HepG2 (cell line): ENCODE data around the gene RHOC. TPM values are rescaled to one million over a fixed set of nuclear protein-coding genes. Genes with fewer than 3 reads are reported as not detected.
A peak's percentile ranks its signal among the peaks of the same experiment; 100 is the strongest.

ENCODE experiments used
- ADNP ChIP-seq: sonication (generic); formaldehyde crosslinking; IDR thresholded peaks from 2 replicates; pipeline ENCODE4 v1.4.0; 2020; ENCODE audit warnings: missing genetic modification reagents
- FOXC1 ChIP-seq: sonication (generic); formaldehyde crosslinking; IDR thresholded peaks from 2 replicates; pipeline ENCODE4 v1.8.0; 2022; ENCODE audit warnings: mild to moderate bottlenecking, missing genetic modification reagents, borderline replicate concordance
- FOXK1 ChIP-seq: sonication (generic); formaldehyde crosslinking; IDR thresholded peaks from 2 replicates; pipeline ENCODE4 v1.4.0; 2020; ENCODE audit warnings: low read depth, missing genetic modification reagents, borderline replicate concordance
- GABPB1 ChIP-seq: IDR thresholded peaks from 2 replicates; pipeline ENCODE4 v1.6.1; 2016; ENCODE audit warnings: mild to moderate bottlenecking, missing genetic modification reagents, moderate library complexity, missing compliant biosample characterization
- MYC ChIP-seq: sonication (generic); formaldehyde crosslinking; IDR thresholded peaks from 2 replicates; pipeline ENCODE4 v1.9.0; 2021; ENCODE audit warnings: missing genetic modification reagents, borderline replicate concordance
- NCOA1 ChIP-seq: sonication (generic); formaldehyde crosslinking; IDR thresholded peaks from 2 replicates; pipeline ENCODE4 v1.9.0; 2021; ENCODE audit warnings: missing genetic modification reagents
- RCOR2 ChIP-seq: IDR thresholded peaks from 2 replicates; pipeline ENCODE4 v1.6.1; 2016; ENCODE audit warnings: missing biosample characterization, missing genetic modification reagents
- SP5 ChIP-seq: IDR thresholded peaks from 2 replicates; pipeline ENCODE4 v1.6.1; 2016; ENCODE audit warnings: low read depth, borderline replicate concordance
- TAF15 ChIP-seq: fragments of 200-400 bp; formaldehyde crosslinking; IDR thresholded peaks from one replicate; pipeline ENCODE4 v1.6.1; 2018; ENCODE audit warnings: mild to moderate bottlenecking, low read depth, low read length; ENCODE audit not compliant: poor library complexity, severe bottlenecking
- ZSCAN30 ChIP-seq: sonication (generic); formaldehyde crosslinking; IDR thresholded peaks from 2 replicates; pipeline ENCODE4 v1.5.0; 2020; ENCODE audit warnings: mild to moderate bottlenecking, missing genetic modification reagents
- polyA plus RNA-seq, 8 experiments: library from polyadenylated mRNA; depleted of rRNA in 3 of 8; stranded (reverse) in 7 of 8; unstranded in 1 of 8; fragments of >200 nt; fragmentation: Illumina TruSeq in 4 of 8; extraction: Trizol in 4 of 8; gene quantifications; 2 replicates each; pipeline versions ENCODE4 v1.2.1 to v1.2.3, GENCODE V29; 2011 to 2016; ENCODE audit warnings: low read depth in 4 of 8, missing spikeins in 1 of 8, mixed read lengths in 1 of 8; ENCODE audit not compliant: insufficient read depth in 1 of 8
- total RNA-seq, 5 experiments: library from RNA; depleted of rRNA; stranded (reverse); fragments of >200 nt; fragmentation: Illumina TruSeq; extraction: Trizol; gene quantifications; 2 replicates each; pipeline ENCODE4 v1.2.3, GENCODE V29; 2016; ENCODE audit warnings: low read depth in 1 of 5
- TF ChIP-seq, protein P1 (sequence below): sonication (generic); formaldehyde crosslinking; IDR thresholded peaks from 2 replicates; pipeline ENCODE4 v1.5.1; 2020; ENCODE audit warnings: missing genetic modification reagents, mild to moderate bottlenecking, borderline replicate concordance
- TF ChIP-seq, protein P2 (sequence below): sonication (generic); formaldehyde crosslinking; IDR thresholded peaks from 2 replicates; pipeline ENCODE4 v1.5.0; 2020; ENCODE audit warnings: mild to moderate bottlenecking, missing genetic modification reagents, borderline replicate concordance
- TF ChIP-seq, protein P3 (sequence below): IDR thresholded peaks from 2 replicates; pipeline ENCODE4 v1.6.1; 2012; ENCODE audit warnings: inconsistent platforms
- TF ChIP-seq, protein P4 (sequence below): sonication (generic); formaldehyde crosslinking; IDR thresholded peaks from 2 replicates; pipeline ENCODE4 v1.4.0; 2020; ENCODE audit warnings: missing genetic modification reagents
- TF ChIP-seq, protein P5 (sequence below): sonication (generic); formaldehyde crosslinking; IDR thresholded peaks from 2 replicates; pipeline ENCODE4 v1.4.0; 2020; ENCODE audit warnings: missing genetic modification reagents, borderline replicate concordance

Gene RHOC
- total and polyA plus RNA-seq, 2 of the 13 experiments (the other 11 are each of a cell fraction or from before 2014, with no cell fraction given) = 64.3 to 182 TPM

DNA sequence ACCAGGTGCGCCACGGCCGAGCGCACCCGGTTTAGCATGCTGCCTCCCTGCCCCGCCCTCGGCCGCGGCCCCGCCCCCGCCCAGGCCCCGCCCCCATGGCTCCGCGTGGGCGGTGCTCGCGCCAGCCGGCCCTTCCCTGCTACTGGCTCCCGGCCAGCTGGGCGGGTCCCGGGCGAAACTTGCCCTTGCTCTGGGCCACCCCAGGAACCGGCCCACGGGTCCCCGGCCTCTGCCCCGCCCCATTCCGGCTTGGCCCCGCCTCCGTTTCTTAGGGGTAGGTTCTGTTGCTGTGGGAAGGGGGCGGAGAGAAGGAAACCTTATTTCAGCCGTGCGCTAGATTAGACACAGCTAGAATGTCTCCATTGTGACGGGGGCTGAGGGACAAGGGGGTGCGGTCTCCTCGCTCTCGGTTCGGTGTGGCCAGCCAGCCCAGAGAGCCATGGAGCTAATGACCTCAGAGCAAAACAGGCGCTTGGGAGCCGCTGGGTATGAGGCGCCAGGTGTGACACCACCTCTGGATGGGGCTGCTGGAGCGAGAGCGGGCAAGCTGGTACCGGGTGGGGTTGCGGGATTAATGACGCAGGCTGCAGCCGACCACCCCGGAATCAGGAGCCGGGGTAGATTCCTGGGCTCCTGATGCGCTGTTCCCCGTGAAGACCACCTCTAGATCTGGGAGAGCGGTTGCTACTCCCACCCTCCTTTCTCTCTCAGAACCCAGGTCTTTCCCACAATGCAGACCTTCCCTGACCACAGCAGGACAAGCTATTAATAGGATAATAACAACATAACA lies 8.5 kb upstream of the RHOC start, which contains the start of gene PPM1J (continued):
- TF ChIP-seq, protein P1, sequence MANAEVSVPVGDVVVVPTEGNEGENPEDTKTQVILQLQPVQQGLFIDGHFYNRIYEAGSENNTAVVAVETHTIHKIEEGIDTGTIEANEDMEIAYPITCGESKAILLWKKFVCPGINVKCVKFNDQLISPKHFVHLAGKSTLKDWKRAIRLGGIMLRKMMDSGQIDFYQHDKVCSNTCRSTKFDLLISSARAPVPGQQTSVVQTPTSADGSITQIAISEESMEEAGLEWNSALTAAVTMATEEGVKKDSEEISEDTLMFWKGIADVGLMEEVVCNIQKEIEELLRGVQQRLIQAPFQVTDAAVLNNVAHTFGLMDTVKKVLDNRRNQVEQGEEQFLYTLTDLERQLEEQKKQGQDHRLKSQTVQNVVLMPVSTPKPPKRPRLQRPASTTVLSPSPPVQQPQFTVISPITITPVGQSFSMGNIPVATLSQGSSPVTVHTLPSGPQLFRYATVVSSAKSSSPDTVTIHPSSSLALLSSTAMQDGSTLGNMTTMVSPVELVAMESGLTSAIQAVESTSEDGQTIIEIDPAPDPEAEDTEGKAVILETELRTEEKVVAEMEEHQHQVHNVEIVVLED (CRISPR knock-in tag) = no peak
- TF ChIP-seq, protein P2, sequence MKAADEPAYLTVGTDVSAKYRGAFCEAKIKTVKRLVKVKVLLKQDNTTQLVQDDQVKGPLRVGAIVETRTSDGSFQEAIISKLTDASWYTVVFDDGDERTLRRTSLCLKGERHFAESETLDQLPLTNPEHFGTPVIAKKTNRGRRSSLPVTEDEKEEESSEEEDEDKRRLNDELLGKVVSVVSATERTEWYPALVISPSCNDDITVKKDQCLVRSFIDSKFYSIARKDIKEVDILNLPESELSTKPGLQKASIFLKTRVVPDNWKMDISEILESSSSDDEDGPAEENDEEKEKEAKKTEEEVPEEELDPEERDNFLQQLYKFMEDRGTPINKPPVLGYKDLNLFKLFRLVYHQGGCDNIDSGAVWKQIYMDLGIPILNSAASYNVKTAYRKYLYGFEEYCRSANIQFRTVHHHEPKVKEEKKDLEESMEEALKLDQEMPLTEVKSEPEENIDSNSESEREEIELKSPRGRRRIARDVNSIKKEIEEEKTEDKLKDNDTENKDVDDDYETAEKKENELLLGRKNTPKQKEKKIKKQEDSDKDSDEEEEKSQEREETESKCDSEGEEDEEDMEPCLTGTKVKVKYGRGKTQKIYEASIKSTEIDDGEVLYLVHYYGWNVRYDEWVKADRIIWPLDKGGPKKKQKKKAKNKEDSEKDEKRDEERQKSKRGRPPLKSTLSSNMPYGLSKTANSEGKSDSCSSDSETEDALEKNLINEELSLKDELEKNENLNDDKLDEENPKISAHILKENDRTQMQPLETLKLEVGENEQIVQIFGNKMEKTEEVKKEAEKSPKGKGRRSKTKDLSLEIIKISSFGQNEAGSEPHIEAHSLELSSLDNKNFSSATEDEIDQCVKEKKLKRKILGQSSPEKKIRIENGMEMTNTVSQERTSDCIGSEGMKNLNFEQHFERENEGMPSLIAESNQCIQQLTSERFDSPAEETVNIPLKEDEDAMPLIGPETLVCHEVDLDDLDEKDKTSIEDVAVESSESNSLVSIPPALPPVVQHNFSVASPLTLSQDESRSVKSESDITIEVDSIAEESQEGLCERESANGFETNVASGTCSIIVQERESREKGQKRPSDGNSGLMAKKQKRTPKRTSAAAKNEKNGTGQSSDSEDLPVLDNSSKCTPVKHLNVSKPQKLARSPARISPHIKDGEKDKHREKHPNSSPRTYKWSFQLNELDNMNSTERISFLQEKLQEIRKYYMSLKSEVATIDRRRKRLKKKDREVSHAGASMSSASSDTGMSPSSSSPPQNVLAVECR (CRISPR knock-in tag) = peak; percentile 45; the same call in 1 of the 2 replicates
- no peak for TF ChIP-seq ZSCAN30 (CRISPR knock-in tag)
- TF ChIP-seq NCOA1 (CRISPR knock-in tag) = peak; percentile 31; the same call in 1 of the 2 replicates
- 0 out of 2 replicates have a peak, but pooled peaks have one; percentile 15 for TF ChIP-seq MYC (CRISPR knock-in tag)
- TF ChIP-seq SP5 = peak; percentile 72; the same call in 1 of the 2 replicates
- TF ChIP-seq, protein P3, sequence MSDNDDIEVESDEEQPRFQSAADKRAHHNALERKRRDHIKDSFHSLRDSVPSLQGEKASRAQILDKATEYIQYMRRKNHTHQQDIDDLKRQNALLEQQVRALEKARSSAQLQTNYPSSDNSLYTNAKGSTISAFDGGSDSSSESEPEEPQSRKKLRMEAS = peak; percentile 39; the same call in 1 of the 2 replicates
- no peak for TF ChIP-seq TAF15
- TF ChIP-seq, protein P4, sequence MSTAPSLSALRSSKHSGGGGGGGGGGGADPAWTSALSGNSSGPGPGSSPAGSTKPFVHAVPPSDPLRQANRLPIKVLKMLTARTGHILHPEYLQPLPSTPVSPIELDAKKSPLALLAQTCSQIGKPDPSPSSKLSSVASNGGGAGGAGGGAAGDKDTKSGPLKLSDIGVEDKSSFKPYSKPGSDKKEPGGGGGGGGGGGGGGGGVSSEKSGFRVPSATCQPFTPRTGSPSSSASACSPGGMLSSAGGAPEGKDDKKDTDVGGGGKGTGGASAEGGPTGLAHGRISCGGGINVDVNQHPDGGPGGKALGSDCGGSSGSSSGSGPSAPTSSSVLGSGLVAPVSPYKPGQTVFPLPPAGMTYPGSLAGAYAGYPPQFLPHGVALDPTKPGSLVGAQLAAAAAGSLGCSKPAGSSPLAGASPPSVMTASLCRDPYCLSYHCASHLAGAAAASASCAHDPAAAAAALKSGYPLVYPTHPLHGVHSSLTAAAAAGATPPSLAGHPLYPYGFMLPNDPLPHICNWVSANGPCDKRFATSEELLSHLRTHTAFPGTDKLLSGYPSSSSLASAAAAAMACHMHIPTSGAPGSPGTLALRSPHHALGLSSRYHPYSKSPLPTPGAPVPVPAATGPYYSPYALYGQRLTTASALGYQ (CRISPR knock-in tag) = no peak
- TF ChIP-seq RCOR2 (CRISPR knock-in tag) = no peak
- TF ChIP-seq, protein P5, sequence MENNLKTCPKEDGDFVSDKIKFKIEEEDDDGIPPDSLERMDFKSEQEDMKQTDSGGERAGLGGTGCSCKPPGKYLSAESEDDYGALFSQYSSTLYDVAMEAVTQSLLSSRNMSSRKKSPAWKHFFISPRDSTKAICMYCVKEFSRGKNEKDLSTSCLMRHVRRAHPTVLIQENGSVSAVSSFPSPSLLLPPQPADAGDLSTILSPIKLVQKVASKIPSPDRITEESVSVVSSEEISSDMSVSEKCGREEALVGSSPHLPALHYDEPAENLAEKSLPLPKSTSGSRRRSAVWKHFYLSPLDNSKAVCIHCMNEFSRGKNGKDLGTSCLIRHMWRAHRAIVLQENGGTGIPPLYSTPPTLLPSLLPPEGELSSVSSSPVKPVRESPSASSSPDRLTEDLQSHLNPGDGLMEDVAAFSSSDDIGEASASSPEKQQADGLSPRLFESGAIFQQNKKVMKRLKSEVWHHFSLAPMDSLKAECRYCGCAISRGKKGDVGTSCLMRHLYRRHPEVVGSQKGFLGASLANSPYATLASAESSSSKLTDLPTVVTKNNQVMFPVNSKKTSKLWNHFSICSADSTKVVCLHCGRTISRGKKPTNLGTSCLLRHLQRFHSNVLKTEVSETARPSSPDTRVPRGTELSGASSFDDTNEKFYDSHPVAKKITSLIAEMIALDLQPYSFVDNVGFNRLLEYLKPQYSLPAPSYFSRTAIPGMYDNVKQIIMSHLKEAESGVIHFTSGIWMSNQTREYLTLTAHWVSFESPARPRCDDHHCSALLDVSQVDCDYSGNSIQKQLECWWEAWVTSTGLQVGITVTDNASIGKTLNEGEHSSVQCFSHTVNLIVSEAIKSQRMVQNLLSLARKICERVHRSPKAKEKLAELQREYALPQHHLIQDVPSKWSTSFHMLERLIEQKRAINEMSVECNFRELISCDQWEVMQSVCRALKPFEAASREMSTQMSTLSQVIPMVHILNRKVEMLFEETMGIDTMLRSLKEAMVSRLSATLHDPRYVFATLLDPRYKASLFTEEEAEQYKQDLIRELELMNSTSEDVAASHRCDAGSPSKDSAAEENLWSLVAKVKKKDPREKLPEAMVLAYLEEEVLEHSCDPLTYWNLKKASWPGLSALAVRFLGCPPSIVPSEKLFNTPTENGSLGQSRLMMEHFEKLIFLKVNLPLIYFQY = peak; percentile 71; the same call in 1 of the 2 replicates
- peak; percentile 62; the same call in 1 of the 2 replicates for TF ChIP-seq FOXC1 (CRISPR knock-in tag)
- 0 out of 2 replicates have a peak, but pooled peaks have one; percentile 15 for TF ChIP-seq FOXK1 (CRISPR knock-in tag)
- TF ChIP-seq GABPB1 (CRISPR knock-in tag) = peak; percentile 25; the same call in 1 of the 2 replicates
- no peak for TF ChIP-seq ADNP (CRISPR knock-in tag)
